Mucosa of descending colon (tissue), 3 donors: ENCODE measurements around the gene PDZRN3. TPM values are rescaled to one million over a fixed set of nuclear protein-coding genes. Genes with fewer than 3 reads are reported as not detected.

ENCODE experiments used
- ATAC-seq: fragments of 200-7000 bp; cut with Tn5 transposase; one replicate; pipeline ENCODE4 v1.9.1; 2020; ENCODE audit warnings: mild to moderate bottlenecking, moderate library complexity
- DNase-seq, 3 donors: peaks; one replicate each; pipeline ENCODE4 v3.0.0-alpha.2; 2020
- H3K36me3 ChIP-seq: fragments of 200-600 bp; one replicate; pipeline ENCODE4 v1.8.0; 2021; ENCODE audit warnings: low read depth, mild to moderate bottlenecking
- H3K4me1 ChIP-seq: fragments of 200-600 bp; one replicate; pipeline ENCODE4 v1.8.0; 2021; ENCODE audit warnings: low read depth, mild to moderate bottlenecking
- H3K4me3 ChIP-seq: fragments of 200-600 bp; one replicate; pipeline ENCODE4 v1.8.0; 2021; ENCODE audit warnings: mild to moderate bottlenecking
- H3K9me3 ChIP-seq: fragments of 200-600 bp; one replicate; pipeline ENCODE4 v1.8.0; 2021; ENCODE audit warnings: mild to moderate bottlenecking
- CTCF ChIP-seq: fragments of 200-600 bp; IDR thresholded peaks from one replicate; pipeline ENCODE4 v1.8.0; 2022; ENCODE audit warnings: antibody characterized with exemption, mild to moderate bottlenecking
- intact Hi-C, 2 donors: fragments of 100-400 bp; cut with DNase I in 1 of 2; cut with micrococcal nuclease in 1 of 2; formaldehyde crosslinking; loops; one replicate each; pipeline versions ENCODE4 v1.11.0 to v1.11.1; 2022; cut with DNase I, micrococcal nuclease
- total RNA-seq, 3 donors: library from RNA; stranded (reverse); fragmentation: NEBNext Ultra II Directional in 2 of 3; extraction: Animal tissue kit (Norgen Biotek cat#: 25700) in 2 of 3; gene quantifications; one replicate each; pipeline versions ENCODE4 v1.2.1 to v1.2.4, GENCODE V29; 2021 to 2023
- donor health status: DM: no; HTN: no; CAD: no; lungs with moderate emphysema.
- donor health status: DM: no; HTN: no; CAD: no.
- donor health status: DM: no; HTN: yes; CAD: no.

Gene PDZRN3
- total RNA-seq, 3 donors from 2014 or later: 17.9 to 147 (median 18.5) TPM

GRCh38 chr3:73493543-73494308, 131.0 kb downstream of the PDZRN3 start:
- H3K4me3 ChIP-seq: no peak overlapping the region
- intact Hi-C loops: no loop called here
- DNase-seq (no peak), ATAC-seq (no peak)
- no peaks in the 10 kb centered on the region for H3K4me1 ChIP-seq
- TF ChIP-seq CTCF: no peak
- no peaks in the 10 kb centered on the region for H3K36me3 ChIP-seq
- no peaks in the 10 kb centered on the region for H3K9me3 ChIP-seq

- TF ChIP-seq CTCF: no peak
- no peak overlapping the region for H3K4me3 ChIP-seq
These were observed 132.6 kb downstream of the PDZRN3 start for GRCh38 chr3:73492186-73492585.

GRCh38 chr3:73491287-73491662, 133.5 kb downstream of the PDZRN3 start:
- ATAC-seq: no peak
- no peaks in the 10 kb centered on the region for H3K36me3 ChIP-seq
- H3K4me1 ChIP-seq: no peaks in the 10 kb centered on the region
- H3K4me3 ChIP-seq: no peak overlapping the region
- H3K9me3 ChIP-seq: no peaks in the 10 kb centered on the region
- DNase-seq: no peak
- intact Hi-C loops: no loop called here
- no peak for TF ChIP-seq CTCF

More at GRCh38 chr3:73492186-73492585, 132.6 kb downstream of the PDZRN3 start:
- intact Hi-C loops: no loop called here
- no peaks in the 10 kb centered on the region for H3K9me3 ChIP-seq
- no peaks in the 10 kb centered on the region for H3K4me1 ChIP-seq
- ATAC-seq (no peak), DNase-seq (no peak)
- no peaks in the 10 kb centered on the region for H3K36me3 ChIP-seq

GRCh38 chr3:73490453-73491286, 134.1 kb downstream of the PDZRN3 start:
- no peaks in the 10 kb centered on the region for H3K9me3 ChIP-seq
- no peak overlapping the region for H3K4me3 ChIP-seq
- ATAC-seq (no peak), DNase-seq (no peak)
- TF ChIP-seq CTCF: no peak
- intact Hi-C loops: no loop called here
- H3K4me1 ChIP-seq: no peaks in the 10 kb centered on the region
- H3K36me3 ChIP-seq: no peaks in the 10 kb centered on the region

GRCh38 chr3:73485877-73486330, 138.8 kb downstream of the PDZRN3 start:
- TF ChIP-seq CTCF: no peak
- H3K4me1 ChIP-seq: peaks cover 3% of the 10 kb centered on the region
- no peaks in the 10 kb centered on the region for H3K36me3 ChIP-seq
- no peak overlapping the region for H3K4me3 ChIP-seq
- no peaks in the 10 kb centered on the region for H3K9me3 ChIP-seq
- intact Hi-C loops: no loop called here
- DNase-seq: no peak
- ATAC-seq: no peak
